Esophagus muscularis mucosa (tissue), 4 donors: Measurements from ENCODE around the gene SULT1A1. TPM values are rescaled to one million over a fixed set of nuclear protein-coding genes. Genes with fewer than 3 reads are reported as not detected.

Source experiments
- DNase-seq: peaks from one replicate; pipeline ENCODE4 v3.0.0-alpha.2; 2017; ENCODE audit errors: extremely low spot score
- H3K27ac ChIP-seq, 4 donors: fragments of 200-600 bp; sonication (generic); replicated peaks in 1 of 4; 1 replicate in 3 of 4; 2 replicates in 1 of 4; pipeline ENCODE4 v1.5.1; 2016 to 2019; ENCODE audit warnings: mild to moderate bottlenecking in 1 of 4
- H3K27me3 ChIP-seq, 4 donors: fragments of 200-600 bp; sonication (generic); one replicate each; pipeline versions ENCODE4 v1.5.1 to v1.6.0; 2016 to 2019
- H3K36me3 ChIP-seq, 4 donors: fragments of 200-600 bp; sonication (generic); one replicate each; pipeline ENCODE4 v1.5.1; 2016 to 2019
- H3K4me1 ChIP-seq, 4 donors: fragments of 200-600 bp; sonication (generic); one replicate each; pipeline ENCODE4 v1.5.1; 2016 to 2019
- H3K4me3 ChIP-seq, 4 donors: fragments of 200-600 bp; sonication (generic); 1 replicate in 2 of 4; 2 replicates in 2 of 4; pipeline ENCODE4 v1.5.1; 2016 to 2019; ENCODE audit warnings: mild to moderate bottlenecking in 4 of 4, moderate library complexity in 1 of 4
- H3K9me3 ChIP-seq, 4 donors: fragments of 200-600 bp; sonication (generic); 1 replicate in 3 of 4; 2 replicates in 1 of 4; pipeline ENCODE4 v1.5.1; 2016 to 2019
- CTCF ChIP-seq, 3 experiments: fragments of 200-600 bp in 2 of 3; fragments of 450-650 bp in 1 of 3; sonication (generic) in 2 of 3; IDR thresholded peaks; one replicate each; pipeline ENCODE4 v1.5.1; 2017 to 2019; ENCODE audit warnings: antibody characterized with exemption in 3 of 3, mild to moderate bottlenecking in 2 of 3, moderate library complexity in 1 of 3
- EP300 ChIP-seq: sonication (generic); formaldehyde crosslinking; IDR thresholded peaks from one replicate; pipeline ENCODE4 v1.6.1; 2017; ENCODE audit warnings: antibody characterized with exemption
- POLR2A ChIP-seq: fragments of 450-650 bp; IDR thresholded peaks from one replicate; pipeline ENCODE4 v1.6.1; 2017; ENCODE audit warnings: antibody characterized with exemption, moderate library complexity, mild to moderate bottlenecking, low read depth
- POLR2AphosphoS5 ChIP-seq, 2 donors: sonication (generic); formaldehyde crosslinking; IDR thresholded peaks; one replicate each; pipeline ENCODE4 v1.6.1; 2017; ENCODE audit warnings: antibody characterized with exemption in 2 of 2
- WGBS: methylation state at CpG from one replicate; pipeline ENCODE4 v1.1.5; 2018; 5-methylcytosine and 5-hydroxymethylcytosine counted together
- intact Hi-C: fragments of 100-400 bp; cut with DNase I; formaldehyde crosslinking; loops from one replicate; pipeline ENCODE4 v1.15.1; 2023
- total RNA-seq, 4 donors: library from RNA; depleted of rRNA; stranded (reverse); fragments of >200 nt; gene quantifications; one replicate each; pipeline versions ENCODE4 v1.1.0 to v1.2.1, GENCODE V29; 2016

SULT1A1 gene
- total RNA-seq, 4 donors from 2014 or later: 10.4 to 22.0 (median 16.7) TPM

- H3K4me1 ChIP-seq: peaks cover 10 to 30% (median 22%) of the 10 kb centered on the region in 4 donors
- H3K36me3 ChIP-seq: peaks cover 6 to 32% (median 25%) of the 10 kb centered on the region in 4 donors
- no peak for DNase-seq
- no peaks in the 10 kb centered on the region for H3K9me3 ChIP-seq
- no peaks in the 10 kb centered on the region for H3K27me3 ChIP-seq
- WGBS: 84% methylated on average over 2 of the region's 2 CpGs
- TF ChIP-seq EP300 (no peak), POLR2A (no peak), POLR2AphosphoS5 (IDR thresholded peaks at IDR 0.05) (no peak), CTCF (IDR thresholded peaks at IDR 0.05) (no peak)
- intact Hi-C loops: loop anchor here (2.0 kb wide), 1 partner anchor 65 kb away; no protein-coding TSS in a partner anchor
- no peak overlapping the region for H3K4me3 ChIP-seq
- H3K27ac ChIP-seq: no peak overlapping the region
These were observed 54.3 kb downstream of the SULT1A1 start for GRCh38 chr16:28555561-28555960.

Other genes with a start within 250 kb of the SULT1A1 start
- 1 to 10 TPM in 2 of 4 donors, under 1 TPM in 1, not detected in 1; 0.58 to 3.3 (median 2.7) TPM for gene NPIPB6, start 246.5 kb downstream of the SULT1A1 start, total RNA-seq
- 100 to 1,000 TPM; 113 to 225 (median 116) TPM for gene EIF3CL, start 206.2 kb downstream of the SULT1A1 start, total RNA-seq
- gene NPIPB7, start 137.7 kb downstream of the SULT1A1 start, total RNA-seq: under 1 TPM in 1 of 4 donors, not detected in 3; 0.75 TPM
- 10 to 100 TPM; 10.3 to 23.3 (median 16.6) TPM for gene CLN3, start 118.0 kb downstream of the SULT1A1 start, total RNA-seq
- gene APOBR, start 115.4 kb downstream of the SULT1A1 start, total RNA-seq: 1 to 10 TPM in 3 of 4 donors, under 1 TPM in 1; 0.83 to 3.5 (median 1.6) TPM
- gene IL27, start 103.2 kb downstream of the SULT1A1 start, total RNA-seq: not detected
- gene NUPR1, start 71.1 kb downstream of the SULT1A1 start, total RNA-seq: 10 to 100 TPM; 30.3 to 66.1 (median 51.3) TPM
- 10 to 100 TPM; 33.2 to 43.4 (median 39.9) TPM for gene SGF29, start 56.1 kb downstream of the SULT1A1 start, total RNA-seq
- 1 to 10 TPM in 2 of 4 donors, under 1 TPM in 1, not detected in 1; 0.97 to 1.8 (median 1.3) TPM for gene SULT1A2, start 13.0 kb downstream of the SULT1A1 start, total RNA-seq
- gene NPIPB8, start 28.0 kb upstream of the SULT1A1 start, total RNA-seq: not detected
- gene EIF3C, start 101.4 kb upstream of the SULT1A1 start, total RNA-seq: 100 to 1,000 TPM in 3 of 4 donors, 10 to 100 TPM in 1; 84.7 to 422 (median 203) TPM
- gene NPIPB9, start 141.7 kb upstream of the SULT1A1 start, total RNA-seq: 1 to 10 TPM in 2 of 4 donors, under 1 TPM in 2; 0.66 to 2.2 (median 1.3) TPM
- gene ATXN2L, start 213.0 kb upstream of the SULT1A1 start, total RNA-seq: 10 to 100 TPM; 43.4 to 73.9 (median 52.6) TPM
- gene TUFM, start 236.3 kb upstream of the SULT1A1 start, total RNA-seq: 100 to 1,000 TPM in 1 of 4 donors, 10 to 100 TPM in 3; 63.1 to 106 (median 82.8) TPM